ENCODE data around the gene ABCC4. TPM values are rescaled to one million over a fixed set of nuclear protein-coding genes. Genes with fewer than 3 reads are reported as not detected.

Gene ABCC4
- total and polyA plus RNA-seq, 2 of the 13 experiments (the other 11 are each of a cell fraction or from before 2014, with no cell fraction given), result 4.2 to 11.3 TPM

GRCh38 chr13:95192998-95193397 lies 108.3 kb downstream of the ABCC4 start:
- Histone ChIP-seq H3K4me2 (ENCODE audit: low read depth, low read length) (no peak overlapping the region), H4K20me1 (ENCODE audit: insufficient read depth, low read length) (no peaks in the 10 kb centered on the region), H3K4me1 (ENCODE audit: insufficient read depth, low read length) (0 out of 2 replicates have a peak, but pooled peaks cover 10% of the 10 kb centered on the region), H3K9ac (ENCODE audit: insufficient read depth, low read depth, low read length) (no peak overlapping the region), H3K4me3 (replicated peaks in 1 of 3; ENCODE audit: insufficient read depth in 1 of 3, low read depth in 2 of 3, low read length in 3 of 3) (no peak overlapping the region), H2AFZ (ENCODE audit: low read length) (no peak overlapping the region), H3K79me2 (ENCODE audit: insufficient read depth, low read length) (no peaks in the 10 kb centered on the region), H3K27me3 (ENCODE audit: control insufficient read depth in 1 of 2, insufficient read depth in 2 of 2, low read length in 2 of 2) (no peaks in the 10 kb centered on the region), H3K9me3 (ENCODE audit: low read length) (no peaks in the 10 kb centered on the region), H3K36me3 (replicated peaks in 1 of 2; ENCODE audit: control insufficient read depth in 1 of 2, insufficient read depth in 2 of 2, low read length in 2 of 2) (no peaks in the 10 kb centered on the region; a peak in 1 of 5 replicates), H3K27ac (ENCODE audit: extremely low read length, insufficient read depth, low read length) (peak overlapping the region; percentile 20)
- TF ChIP-seq ZNF670 (CRISPR knock-in tag; IDR thresholded peaks at IDR 0.05; ENCODE audit: borderline replicate concordance), result no peak
- TF ChIP-seq ZNF460 (CRISPR knock-in tag; IDR thresholded peaks at IDR 0.05; ENCODE audit: borderline replicate concordance), result no peak
- no peak for TF ChIP-seq RBAK (CRISPR knock-in tag; IDR thresholded peaks at IDR 0.05)
- no peak for TF ChIP-seq ZNF672 (CRISPR knock-in tag; IDR thresholded peaks at IDR 0.05)
- no peak for TF ChIP-seq RARA (CRISPR knock-in tag; IDR thresholded peaks at IDR 0.05)
- no peak for TF ChIP-seq ZHX1 (CRISPR knock-in tag; IDR thresholded peaks at IDR 0.05; ENCODE audit: low read depth)
- TF ChIP-seq ZNF513 (CRISPR knock-in tag; conservative IDR thresholded peaks at IDR 0.05), result no peak
- no peak for TF ChIP-seq ZSCAN9 (CRISPR knock-in tag; IDR thresholded peaks at IDR 0.05; ENCODE audit: borderline replicate concordance)
- TF ChIP-seq ARNT (IDR thresholded peaks at IDR 0.05), result no peak
- TF ChIP-seq ZMYM3 (CRISPR knock-in tag; IDR thresholded peaks at IDR 0.05), result no peak
- no peak for TF ChIP-seq PCBP2 (optimal IDR thresholded peaks at IDR 0.05; ENCODE audit: low read depth, low read length, poor library complexity, severe bottlenecking)
- TF ChIP-seq YY1 (IDR thresholded peaks at IDR 0.05; ENCODE audit: insufficient read depth, insufficient replicate concordance, low read depth, low read length), result no peak
- TF ChIP-seq ISX (CRISPR knock-in tag; conservative IDR thresholded peaks at IDR 0.05), result no peak
- no peak for TF ChIP-seq IKZF1 (IDR thresholded peaks at IDR 0.05)
- TF ChIP-seq PAX8 (CRISPR knock-in tag; IDR thresholded peaks at IDR 0.05; ENCODE audit: borderline replicate concordance), result no peak
- no peak for TF ChIP-seq ZNF24 (IDR thresholded peaks at IDR 0.05)
- TF ChIP-seq ZNF572 (CRISPR knock-in tag; IDR thresholded peaks at IDR 0.05), result no peak
- TF ChIP-seq DDIT3 (CRISPR knock-in tag; IDR thresholded peaks at IDR 0.05), result no peak
- ChIA-PET POLR2A (interaction anchor here (0.5 kb wide), 1 partner anchor 58 kb away, joined by 4 read pairs; no protein-coding TSS in a partner anchor), CTCF (ENCODE audit: low intra/inter-chr PET ratio, low total read pairs) (no interaction called here)
- DNase-seq (ENCODE audit: low spot score) (no peak), FAIRE-seq (no peak), ATAC-seq (no peak)
- intact Hi-C loops (cut with micrococcal nuclease; ENCODE audit: unreplicated experiment), result loop anchor here (2.0 kb wide), 1 partner anchor 78 kb away; no protein-coding TSS in a partner anchor
- 80% methylated on average over 3 of the region's 7 CpGs for WGBS (ENCODE audit: low lambda C conversion rate)
- in situ Hi-C loops (cut with HindIII; ENCODE audit: extremely low pct_ligation_motif_present, low pct_unique_long_range_greater_than_20kb), result loop anchor here (5.0 to 25.0 kb wide), 4 partner anchors 102 to 1769 kb away; no protein-coding TSS in a partner anchor
- no TSS peak for BruUV-seq (replicated peaks)

Measured in HepG2 (cell line).